ENCODE data around the gene CELF1.

Gene CELF1

GRCh38 chr11:47511917-47512316, 41.0 kb downstream of the CELF1 start:
- no peak for DNase-seq (ENCODE audit: low read depth in 2 of 2, low spot score in 1 of 2)

- DNase-seq (ENCODE audit: low read depth in 2 of 2, low spot score in 1 of 2): no peak
Observed at GRCh38 chr11:47510209-47510608, 42.7 kb downstream of the CELF1 start.

GRCh38 chr11:47509077-47509536, 43.8 kb downstream of the CELF1 start:
- DNase-seq (ENCODE audit: low read depth in 2 of 2, low spot score in 1 of 2): no peak

GRCh38 chr11:47508240-47508957, 44.5 kb downstream of the CELF1 start:
- no peak for DNase-seq (ENCODE audit: low read depth in 2 of 2, low spot score in 1 of 2)

- DNase-seq (ENCODE audit: low read depth in 2 of 2, low spot score in 1 of 2): no peak
Observed at GRCh38 chr11:47507563-47508239, 45.2 kb downstream of the CELF1 start.

- DNase-seq (ENCODE audit: low read depth in 2 of 2, low spot score in 1 of 2): no peak
Observed at GRCh38 chr11:47506795-47507562, 46.0 kb downstream of the CELF1 start.

GRCh38 chr11:47506373-47506772, 46.6 kb downstream of the CELF1 start:
- DNase-seq (ENCODE audit: low read depth in 2 of 2, low spot score in 1 of 2): no peak

GRCh38 chr11:47504910-47505309, 48.0 kb downstream of the CELF1 start:
- no peak for DNase-seq (ENCODE audit: low read depth in 2 of 2, low spot score in 1 of 2)

GRCh38 chr11:47503227-47503626, 49.7 kb downstream of the CELF1 start:
- no peak for DNase-seq (ENCODE audit: low read depth in 2 of 2, low spot score in 1 of 2)

- DNase-seq (ENCODE audit: low read depth in 2 of 2, low spot score in 1 of 2): no peak
Observed at GRCh38 chr11:47502767-47503166, 50.2 kb downstream of the CELF1 start.

GRCh38 chr11:47501101-47501500, 51.8 kb downstream of the CELF1 start:
- no peak for DNase-seq (ENCODE audit: low read depth in 2 of 2, low spot score in 1 of 2)

- DNase-seq (ENCODE audit: low read depth in 2 of 2, low spot score in 1 of 2): no peak
Observed at GRCh38 chr11:47500121-47500520, 52.8 kb downstream of the CELF1 start.

- no peak for DNase-seq (ENCODE audit: low read depth in 2 of 2, low spot score in 1 of 2)
Observed at GRCh38 chr11:47499614-47500013, 53.3 kb downstream of the CELF1 start.

GRCh38 chr11:47499161-47499560, 53.8 kb downstream of the CELF1 start:
- no peak for DNase-seq (ENCODE audit: low read depth in 2 of 2, low spot score in 1 of 2)

GRCh38 chr11:47498584-47499152, 54.3 kb downstream of the CELF1 start:
- DNase-seq (ENCODE audit: low read depth in 2 of 2, low spot score in 1 of 2): no peak

GRCh38 chr11:47498149-47498548, 54.8 kb downstream of the CELF1 start:
- DNase-seq (ENCODE audit: low read depth in 2 of 2, low spot score in 1 of 2): no peak

GRCh38 chr11:47496808-47497207, 56.1 kb downstream of the CELF1 start:
- no peak for DNase-seq (ENCODE audit: low read depth in 2 of 2, low spot score in 1 of 2)

GRCh38 chr11:47495856-47496217, 57.1 kb downstream of the CELF1 start:
- DNase-seq (ENCODE audit: low read depth in 2 of 2, low spot score in 1 of 2): no peak

GRCh38 chr11:47495011-47495855, 57.7 kb downstream of the CELF1 start:
- no peak for DNase-seq (ENCODE audit: low read depth in 2 of 2, low spot score in 1 of 2)

GRCh38 chr11:47489395-47489755, 63.6 kb downstream of the CELF1 start:
- DNase-seq (ENCODE audit: low read depth in 2 of 2, low spot score in 1 of 2): no peak
